ENCODE results near the gene TAF1C. TPM values are rescaled to one million over a fixed set of nuclear protein-coding genes. Genes with fewer than 3 reads are reported as not detected.

TAF1C gene
- total and polyA plus RNA-seq, 10 of the 15 experiments (the other 5 are each of a cell fraction or from before 2014, with no cell fraction given): 0.98 to 40.1 (median 15.4) TPM

DNA sequence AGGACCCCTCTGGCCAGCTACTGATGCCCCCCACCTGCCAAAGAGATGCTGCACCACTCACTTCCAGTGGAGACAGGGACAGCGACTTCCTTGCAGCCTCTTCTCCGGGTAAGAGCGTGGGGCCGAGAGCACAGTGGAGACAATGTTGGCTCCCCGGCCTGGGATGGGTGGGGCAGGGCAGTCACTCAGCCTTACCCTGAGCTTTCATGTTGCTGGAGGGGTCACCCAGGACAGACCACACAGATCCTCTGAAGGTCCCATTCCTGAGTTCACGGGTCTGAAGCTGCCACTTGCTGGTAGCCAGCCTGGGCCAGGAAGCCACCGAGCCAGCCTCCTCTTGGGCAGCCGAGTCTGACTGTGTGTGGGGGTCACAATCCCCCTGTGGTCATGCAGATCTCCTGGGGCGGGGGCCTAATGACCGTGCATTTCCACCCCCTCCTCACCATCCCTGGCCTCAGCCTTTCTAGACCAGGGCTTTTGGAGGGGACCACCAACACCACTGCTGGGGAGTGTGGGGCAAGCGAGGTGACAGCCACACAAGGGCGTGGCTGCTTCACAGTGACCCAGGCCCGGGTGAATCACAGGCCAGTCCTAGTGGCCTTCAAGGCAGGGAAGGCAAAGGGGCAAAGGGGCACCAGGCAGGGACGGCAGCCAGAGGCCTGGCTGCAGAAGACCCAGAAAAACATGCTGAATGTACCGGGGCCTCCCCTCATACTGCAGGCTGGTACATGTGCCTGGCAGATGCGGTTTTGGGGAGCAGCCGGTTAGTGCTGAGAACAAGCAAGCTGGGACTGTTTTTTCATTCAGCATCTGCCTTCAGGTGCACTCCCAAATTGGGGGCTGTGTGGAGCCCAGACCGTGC, 10.4 kb downstream of the TAF1C start:
- TF ChIP-seq YY1 (IDR thresholded peaks at IDR 0.05; ENCODE audit: low read depth, low read length) (no peak), POLR2AphosphoS5 (IDR thresholded peaks at IDR 0.05; ENCODE audit: low read length) (peak; percentile 41; the same call in 1 of the 2 replicates), RCOR1 (conservative IDR thresholded peaks at IDR 0.05; ENCODE audit: low read depth, low read length) (no peak)
- Histone ChIP-seq H3K9me3 (replicated peaks; ENCODE audit: control insufficient read depth, insufficient read depth, low read length) (no peaks in the 10 kb centered on the region), H3K36me3 (ENCODE audit: control insufficient read depth in 2 of 2, insufficient read depth in 2 of 2, low read length in 1 of 2) (peaks cover 5 to 12% of the 10 kb centered on the region in 2 experiments; a peak in 3 of 4 replicates), H3K27ac (ENCODE audit: control insufficient read depth, insufficient read depth) (no peak overlapping the region), H3K4me3 (no peak overlapping the region), H3K79me2 (ENCODE audit: control insufficient read depth, insufficient read depth, low read length) (no peaks in the 10 kb centered on the region), H3K27me3 (replicated peaks in 1 of 2; ENCODE audit: control insufficient read depth in 2 of 2, insufficient read depth in 2 of 2, low read length in 1 of 2) (no peaks in the 10 kb centered on the region), H4K20me1 (ENCODE audit: control insufficient read depth, insufficient read depth) (no peaks in the 10 kb centered on the region), H3K4me2 (ENCODE audit: control insufficient read depth, insufficient read depth) (peak overlapping the region; percentile 62; the same call in 1 of the 2 replicates), H3K4me1 (ENCODE audit: control insufficient read depth, insufficient read depth, low read length) (peaks cover 13% of the 10 kb centered on the region), H3K9ac (ENCODE audit: control insufficient read depth, insufficient read depth, low read length) (no peak overlapping the region), H2AFZ (ENCODE audit: control insufficient read depth, low read depth, low read length) (no peak overlapping the region)
- 68% methylated on average over 18 of the region's 18 CpGs for WGBS (ENCODE audit: insufficient coverage, insufficient replicate concordance, low lambda C conversion rate, missing lambda C conversion rate)
- SMC1A ChIA-PET (ENCODE audit: uncharacterized antibody, unreplicated experiment): interaction anchor here (1.4 to 2.4 kb wide), 2 partner anchors 90 to 92 kb away, joined by 3 to 12 read pairs; no protein-coding TSS in a partner anchor
- DNase-seq (ENCODE audit: low read depth, low spot score) (no peak), FAIRE-seq (no peak), ATAC-seq (no peak; the same call in 1 of the 3 replicates)
- BruUV-seq (replicated peaks): no TSS peak
- CTCF ChIA-PET: interaction anchor here (0.8 to 7.1 kb wide), 5 partner anchors 10 to 117 kb away, joined by 3 to 82 read pairs (median 11); partner anchors contain the start of gene TAF1C
- in situ Hi-C loops (cut with MboI): no loop called here
- RAD21 ChIA-PET (ENCODE audit: unreplicated experiment): interaction anchor here (1.0 to 2.0 kb wide), 4 partner anchors 88 to 110 kb away, joined by 5 to 13 read pairs (median 6); no protein-coding TSS in a partner anchor
- intact Hi-C loops (cut with micrococcal nuclease; ENCODE audit: unreplicated experiment): no loop called here
- POLR2A ChIA-PET: no interaction called here
